ENCODE results near the gene SECISBP2L. TPM values are rescaled to one million over a fixed set of nuclear protein-coding genes. Genes with fewer than 3 reads are reported as not detected.

Gene SECISBP2L
- total and polyA plus RNA-seq, 10 of the 15 experiments (the other 5 are each of a cell fraction or from before 2014, with no cell fraction given) = 1.4 to 24.2 (median 10.4) TPM

GRCh38 chr15:49066372-49066771, 20.1 kb upstream of the SECISBP2L start:
- Histone ChIP-seq H3K27me3 (replicated peaks in 1 of 2; ENCODE audit: control insufficient read depth in 2 of 2, insufficient read depth in 2 of 2, low read length in 1 of 2) (no peaks in the 10 kb centered on the region; a peak in 1 of 4 replicates), H4K20me1 (ENCODE audit: control insufficient read depth, insufficient read depth) (no peaks in the 10 kb centered on the region), H3K79me2 (ENCODE audit: control insufficient read depth, insufficient read depth, low read length) (no peaks in the 10 kb centered on the region), H3K4me3 (no peak overlapping the region), H3K9ac (ENCODE audit: control insufficient read depth, insufficient read depth, low read length) (no peak overlapping the region), H3K27ac (ENCODE audit: control insufficient read depth, insufficient read depth) (no peak overlapping the region), H3K9me3 (replicated peaks; ENCODE audit: control insufficient read depth, insufficient read depth, low read length) (no peaks in the 10 kb centered on the region), H2AFZ (ENCODE audit: control insufficient read depth, low read depth, low read length) (no peak overlapping the region), H3K4me2 (ENCODE audit: control insufficient read depth, insufficient read depth) (no peak overlapping the region), H3K4me1 (ENCODE audit: control insufficient read depth, insufficient read depth, low read length) (no peaks in the 10 kb centered on the region), H3K36me3 (ENCODE audit: control insufficient read depth in 2 of 2, insufficient read depth in 2 of 2, low read length in 1 of 2) (no peaks in the 10 kb centered on the region)
- SMC1A ChIA-PET (ENCODE audit: uncharacterized antibody, unreplicated experiment) = no interaction called here
- RAD21 ChIA-PET (ENCODE audit: unreplicated experiment) = no interaction called here
- in situ Hi-C loops (cut with MboI) (no loop called here), intact Hi-C loops (cut with micrococcal nuclease; ENCODE audit: unreplicated experiment) (no loop called here)
- 48% methylated on average over 2 of the region's 2 CpGs for WGBS (ENCODE audit: insufficient coverage, insufficient replicate concordance, low lambda C conversion rate, missing lambda C conversion rate)
- POLR2A ChIA-PET = no interaction called here
- ATAC-seq (no peak), FAIRE-seq (no peak), DNase-seq (ENCODE audit: low read depth, low spot score) (no peak)
- BruUV-seq (replicated peaks) = no TSS peak
- CTCF ChIA-PET = interaction anchor here (1.2 kb wide), 1 partner anchor 205 kb away, joined by 3 read pairs; no protein-coding TSS in a partner anchor
- TF ChIP-seq ATF2 (IDR thresholded peaks at IDR 0.05; ENCODE audit: low read length) = no peak
- TF ChIP-seq USF2 (IDR thresholded peaks at IDR 0.05; ENCODE audit: borderline replicate concordance, low read depth, low read length) = no peak
- no peak for TF ChIP-seq FOXK2 (IDR thresholded peaks at IDR 0.05)
- TF ChIP-seq SUPT20H (IDR thresholded peaks at IDR 0.05; ENCODE audit: borderline replicate concordance, control insufficient read depth, low read depth, low read length) = no peak
- no peak for TF ChIP-seq ZNF622 (IDR thresholded peaks at IDR 0.05)
- no peak for TF ChIP-seq RCOR1 (conservative IDR thresholded peaks at IDR 0.05; ENCODE audit: low read depth, low read length)
- TF ChIP-seq BCL11A (IDR thresholded peaks at IDR 0.05; ENCODE audit: low read depth, low read length) = no peak
- TF ChIP-seq CUX1 (IDR thresholded peaks at IDR 0.05; ENCODE audit: insufficient replicate concordance, low read depth, low read length) = no peak
- no peak for TF ChIP-seq CTCF (IDR thresholded peaks at IDR 0.05 in 2 of 3, conservative IDR thresholded peaks at IDR 0.05 in 1 of 3; ENCODE audit: control insufficient read depth in 2 of 3, extremely low read depth in 1 of 3, insufficient read depth in 1 of 3, low read depth in 3 of 3, low read length in 3 of 3)
- no peak for TF ChIP-seq ZSCAN29 (IDR thresholded peaks at IDR 0.05)
- TF ChIP-seq ETV6 (conservative IDR thresholded peaks at IDR 0.05 in 1 of 2, IDR thresholded peaks at IDR 0.05 in 1 of 2; ENCODE audit: borderline replicate concordance in 1 of 2, low read depth in 1 of 2) = no peak
- no peak for TF ChIP-seq SIX5 (IDR thresholded peaks at IDR 0.05; ENCODE audit: low read depth, low read length, severe bottlenecking)
- no peak for TF ChIP-seq NR2C1 (IDR thresholded peaks at IDR 0.05)

All from GM12878 (cell line).